ENCODE measurements around the gene PAX7.

GRCh38 chr1:18592368-18592767 lies 38.3 kb upstream of the PAX7 start:
- TF ChIP-seq EZH2 (IDR thresholded peaks at IDR 0.05; ENCODE audit: borderline replicate concordance, insufficient read depth, low read length, poor library complexity, severe bottlenecking): no peak
- TF ChIP-seq CTCF (IDR thresholded peaks at IDR 0.05; ENCODE audit: poor library complexity, severe bottlenecking): no peak
- TF ChIP-seq EP300 (conservative IDR thresholded peaks at IDR 0.05; ENCODE audit: poor library complexity, severe bottlenecking): no peak
- TF ChIP-seq MXI1 (conservative IDR thresholded peaks at IDR 0.05; ENCODE audit: poor library complexity, severe bottlenecking): no peak
- no peak for TF ChIP-seq RAD21 (conservative IDR thresholded peaks at IDR 0.05)
- TF ChIP-seq, protein P1, sequence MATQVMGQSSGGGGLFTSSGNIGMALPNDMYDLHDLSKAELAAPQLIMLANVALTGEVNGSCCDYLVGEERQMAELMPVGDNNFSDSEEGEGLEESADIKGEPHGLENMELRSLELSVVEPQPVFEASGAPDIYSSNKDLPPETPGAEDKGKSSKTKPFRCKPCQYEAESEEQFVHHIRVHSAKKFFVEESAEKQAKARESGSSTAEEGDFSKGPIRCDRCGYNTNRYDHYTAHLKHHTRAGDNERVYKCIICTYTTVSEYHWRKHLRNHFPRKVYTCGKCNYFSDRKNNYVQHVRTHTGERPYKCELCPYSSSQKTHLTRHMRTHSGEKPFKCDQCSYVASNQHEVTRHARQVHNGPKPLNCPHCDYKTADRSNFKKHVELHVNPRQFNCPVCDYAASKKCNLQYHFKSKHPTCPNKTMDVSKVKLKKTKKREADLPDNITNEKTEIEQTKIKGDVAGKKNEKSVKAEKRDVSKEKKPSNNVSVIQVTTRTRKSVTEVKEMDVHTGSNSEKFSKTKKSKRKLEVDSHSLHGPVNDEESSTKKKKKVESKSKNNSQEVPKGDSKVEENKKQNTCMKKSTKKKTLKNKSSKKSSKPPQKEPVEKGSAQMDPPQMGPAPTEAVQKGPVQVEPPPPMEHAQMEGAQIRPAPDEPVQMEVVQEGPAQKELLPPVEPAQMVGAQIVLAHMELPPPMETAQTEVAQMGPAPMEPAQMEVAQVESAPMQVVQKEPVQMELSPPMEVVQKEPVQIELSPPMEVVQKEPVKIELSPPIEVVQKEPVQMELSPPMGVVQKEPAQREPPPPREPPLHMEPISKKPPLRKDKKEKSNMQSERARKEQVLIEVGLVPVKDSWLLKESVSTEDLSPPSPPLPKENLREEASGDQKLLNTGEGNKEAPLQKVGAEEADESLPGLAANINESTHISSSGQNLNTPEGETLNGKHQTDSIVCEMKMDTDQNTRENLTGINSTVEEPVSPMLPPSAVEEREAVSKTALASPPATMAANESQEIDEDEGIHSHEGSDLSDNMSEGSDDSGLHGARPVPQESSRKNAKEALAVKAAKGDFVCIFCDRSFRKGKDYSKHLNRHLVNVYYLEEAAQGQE (IDR thresholded peaks at IDR 0.05; ENCODE audit: borderline replicate concordance): no peak
